Mesenchymal stem cell (in vitro differentiated cells and primary cell): ENCODE measurements around the gene RAB3D.

Source experiments
- DNase-seq: peaks from one replicate; pipeline ENCODE4 v3.0.0-alpha.2; 2013
- H2AFZ ChIP-seq: one replicate; pipeline ENCODE4 v1.6.1; 2013; ENCODE audit warnings: low read depth, mild to moderate bottlenecking, control low read depth, inconsistent platforms, low read length, moderate library complexity
- H2AK5ac ChIP-seq: 2 replicates; pipeline ENCODE4 v1.6.1; 2013; ENCODE audit warnings: low read length, moderate library complexity, mild to moderate bottlenecking, inconsistent platforms; ENCODE audit not compliant: severe bottlenecking
- H2BK120ac ChIP-seq: one replicate; pipeline ENCODE4 v1.6.1; 2013; ENCODE audit warnings: low read depth, mild to moderate bottlenecking, inconsistent platforms, low read length, moderate library complexity
- H2BK12ac ChIP-seq, 2 experiments: one replicate each; pipeline ENCODE4 v1.6.1; 2013; ENCODE audit warnings: inconsistent platforms in 2 of 2, low read length in 2 of 2, mild to moderate bottlenecking in 2 of 2, moderate library complexity in 2 of 2, control low read depth in 1 of 2
- H2BK15ac ChIP-seq: one replicate; pipeline ENCODE4 v1.6.1; 2013; ENCODE audit warnings: mild to moderate bottlenecking, low read depth, inconsistent platforms; ENCODE audit not compliant: poor library complexity, severe bottlenecking
- H2BK5ac ChIP-seq: 2 replicates; pipeline ENCODE4 v1.6.1; 2013; ENCODE audit warnings: low read depth, mild to moderate bottlenecking, low read length, control low read depth, inconsistent platforms; ENCODE audit not compliant: poor library complexity, severe bottlenecking
- H3K14ac ChIP-seq, 2 experiments: one replicate each; pipeline ENCODE4 v1.6.1; 2013; ENCODE audit warnings: inconsistent platforms in 2 of 2, low read length in 2 of 2, control low read depth in 1 of 2, mild to moderate bottlenecking in 1 of 2, moderate library complexity in 1 of 2
- H3K18ac ChIP-seq, 2 experiments: one replicate each; pipeline ENCODE4 v1.6.1; 2013; ENCODE audit warnings: inconsistent platforms in 2 of 2, low read length in 2 of 2, control low read depth in 1 of 2, low read depth in 1 of 2, mild to moderate bottlenecking in 1 of 2
- H3K23ac ChIP-seq, 2 experiments: one replicate each; pipeline ENCODE4 v1.6.1; 2013; ENCODE audit warnings: inconsistent platforms in 2 of 2, low read length in 2 of 2, mild to moderate bottlenecking in 2 of 2, moderate library complexity in 2 of 2, control low read depth in 1 of 2
- H3K27ac ChIP-seq: 2 replicates; pipeline ENCODE4 v1.5.1; 2013; ENCODE audit warnings: mild to moderate bottlenecking, moderate library complexity, low read length, control low read depth, inconsistent platforms; ENCODE audit not compliant: poor library complexity, severe bottlenecking
- H3K27me3 ChIP-seq, 2 experiments: 2 replicates each; pipeline versions ENCODE4 v1.6.1 to v1.7.0; 2013; ENCODE audit warnings: low read length in 2 of 2, mild to moderate bottlenecking in 2 of 2, moderate library complexity in 2 of 2, control low read depth in 1 of 2, inconsistent platforms in 1 of 2; ENCODE audit not compliant: control insufficient read depth in 1 of 2, insufficient read depth in 1 of 2
- H3K36me3 ChIP-seq, 2 experiments: 2 replicates each; pipeline versions ENCODE4 v1.6.1 to v1.7.0; 2013; ENCODE audit warnings: low read length in 2 of 2, control low read depth in 1 of 2, inconsistent platforms in 1 of 2, low read depth in 1 of 2, mild to moderate bottlenecking in 1 of 2; ENCODE audit not compliant: insufficient read depth in 2 of 2, control insufficient read depth in 1 of 2
- H3K4ac ChIP-seq, 2 experiments: one replicate each; pipeline ENCODE4 v1.6.1; 2013; ENCODE audit warnings: inconsistent platforms in 2 of 2, low read length in 2 of 2, mild to moderate bottlenecking in 2 of 2, moderate library complexity in 2 of 2, control low read depth in 1 of 2, low read depth in 1 of 2
- H3K4me1 ChIP-seq: 2 replicates; pipeline ENCODE4 v1.6.1; 2013; ENCODE audit warnings: low read depth, low read length, control low read depth; ENCODE audit not compliant: control insufficient read depth, insufficient read depth
- H3K4me2 ChIP-seq: 2 replicates; pipeline ENCODE4 v1.6.1; 2013; ENCODE audit warnings: low read length, mild to moderate bottlenecking, inconsistent platforms; ENCODE audit not compliant: poor library complexity, severe bottlenecking
- H3K4me3 ChIP-seq, 2 experiments: 2 replicates each; pipeline versions ENCODE4 v1.5.1 to v1.7.0; 2013; ENCODE audit warnings: low read length in 2 of 2, mild to moderate bottlenecking in 2 of 2, control low read depth in 1 of 2, low read depth in 1 of 2; ENCODE audit not compliant: insufficient read depth in 1 of 2
- H3K79me1 ChIP-seq: replicated peaks from 2 replicates; pipeline ENCODE4 v1.6.1; 2013; ENCODE audit warnings: mild to moderate bottlenecking, control low read depth, low read length, inconsistent platforms; ENCODE audit not compliant: poor library complexity, severe bottlenecking
- H3K9ac ChIP-seq: 2 replicates; pipeline ENCODE4 v1.7.0; 2013; ENCODE audit warnings: mild to moderate bottlenecking, low read length, moderate library complexity
- H3K9me3 ChIP-seq: 2 replicates; pipeline ENCODE4 v1.7.0; 2013; ENCODE audit warnings: mild to moderate bottlenecking, low read length; ENCODE audit not compliant: control insufficient read depth
- H4K8ac ChIP-seq: one replicate; pipeline ENCODE4 v1.6.1; 2013; ENCODE audit warnings: inconsistent platforms, mild to moderate bottlenecking, low read length, moderate library complexity
- H4K91ac ChIP-seq: one replicate; pipeline ENCODE4 v1.6.1; 2013; ENCODE audit warnings: mild to moderate bottlenecking, low read length, inconsistent platforms
- WGBS: methylation state at CpG from one replicate; pipeline ENCODE4 v1.1.7; 2013; ENCODE audit warnings: mixed read lengths; 5-methylcytosine and 5-hydroxymethylcytosine counted together

Gene RAB3D

GRCh38 chr19:11361037-11361770, 21.7 kb upstream of the RAB3D start:
- Histone ChIP-seq H2AFZ (no peak overlapping the region), H3K4me2 (no peak overlapping the region), H2AK5ac (no peak overlapping the region), H3K14ac (no peak overlapping the region), H4K8ac (no peak overlapping the region), H3K27me3 (peaks cover 0 to 24% of the 10 kb centered on the region in 2 experiments), H2BK12ac (no peak overlapping the region), H3K18ac (no peak overlapping the region), H3K23ac (no peak overlapping the region), H3K79me1 (peaks cover 6% of the 10 kb centered on the region), H2BK120ac (no peak overlapping the region), H3K9me3 (no peaks in the 10 kb centered on the region), H3K4ac (no peak overlapping the region), H3K36me3 (peaks cover 56 to 69% of the 10 kb centered on the region in 2 experiments), H3K9ac (no peak overlapping the region), H2BK5ac (no peak overlapping the region), H2BK15ac (no peak overlapping the region), H3K4me1 (peaks cover 14% of the 10 kb centered on the region), H4K91ac (no peak overlapping the region), H3K27ac (no peak overlapping the region), H3K4me3 (peak overlapping the region in 1 of 2 experiments; percentile 36)
- WGBS = 27% methylated on average over 43 of the region's 43 CpGs
- DNase-seq = no peak

- no peak overlapping the region for H3K27ac ChIP-seq
- WGBS = 92% methylated on average over 11 of the region's 11 CpGs
- H3K9ac ChIP-seq = no peak overlapping the region
- H2BK12ac ChIP-seq = no peak overlapping the region
- peaks cover 40 to 56% of the 10 kb centered on the region in 2 experiments for H3K36me3 ChIP-seq
- H3K4me2 ChIP-seq = no peak overlapping the region
- no peak overlapping the region for H3K23ac ChIP-seq
- H3K14ac ChIP-seq = no peak overlapping the region
- H2AK5ac ChIP-seq = no peak overlapping the region
- no peak overlapping the region for H2BK5ac ChIP-seq
- no peaks in the 10 kb centered on the region for H3K9me3 ChIP-seq
- peaks cover 6% of the 10 kb centered on the region for H3K79me1 ChIP-seq
- H3K4me1 ChIP-seq = peaks cover 21% of the 10 kb centered on the region
- H2AFZ ChIP-seq = no peak overlapping the region
- peaks cover 0 to 29% of the 10 kb centered on the region in 2 experiments for H3K27me3 ChIP-seq
- no peak overlapping the region for H2BK120ac ChIP-seq
- no peak overlapping the region for H4K91ac ChIP-seq
- no peak overlapping the region for H3K4me3 ChIP-seq
- no peak overlapping the region for H3K18ac ChIP-seq
- no peak for DNase-seq
- H3K4ac ChIP-seq = no peak overlapping the region
- H4K8ac ChIP-seq = no peak overlapping the region
- H2BK15ac ChIP-seq = no peak overlapping the region
These were observed 20.0 kb upstream of the RAB3D start for GRCh38 chr19:11359421-11359820.

GRCh38 chr19:11356676-11357550, 17.5 kb upstream of the RAB3D start:
- Histone ChIP-seq H2BK5ac (no peak overlapping the region), H2BK12ac (no peak overlapping the region), H3K4ac (no peak overlapping the region), H3K27ac (no peak overlapping the region), H2BK15ac (no peak overlapping the region), H3K9me3 (no peaks in the 10 kb centered on the region), H2AK5ac (no peak overlapping the region), H3K4me3 (peak overlapping the region in 1 of 2 experiments; percentile 98), H3K9ac (no peak overlapping the region), H2BK120ac (no peak overlapping the region), H2AFZ (no peak overlapping the region), H3K36me3 (peaks cover 23 to 36% of the 10 kb centered on the region in 2 experiments), H4K8ac (no peak overlapping the region), H3K4me2 (no peak overlapping the region), H3K79me1 (peaks cover 6% of the 10 kb centered on the region), H3K27me3 (peaks cover 0 to 27% of the 10 kb centered on the region in 2 experiments), H3K23ac (no peak overlapping the region), H4K91ac (no peak overlapping the region), H3K14ac (no peak overlapping the region), H3K18ac (no peak overlapping the region), H3K4me1 (peaks cover 20% of the 10 kb centered on the region)
- 91% methylated on average over 10 of the region's 11 CpGs for WGBS
- no peak for DNase-seq

- H2BK12ac ChIP-seq = peak overlapping the region; percentile 40 to 71
- no peak for DNase-seq
- peak overlapping the region; percentile 69 to 98 for H3K4me3 ChIP-seq
- H3K79me1 ChIP-seq = peaks cover 6% of the 10 kb centered on the region
- H2BK5ac ChIP-seq = no peak overlapping the region
- peak overlapping the region; percentile 87 to 90 for H3K18ac ChIP-seq
- peak overlapping the region in 1 of 2 experiments; percentile 13 for H3K4ac ChIP-seq
- 93% methylated on average over 6 of the region's 6 CpGs for whole genome bisulfite sequencing
- H3K27me3 ChIP-seq = peaks cover 0 to 19% of the 10 kb centered on the region in 2 experiments
- H2BK15ac ChIP-seq = no peak overlapping the region
- no peak overlapping the region for H2BK120ac ChIP-seq
- H3K4me2 ChIP-seq = peak overlapping the region; percentile 37
- H3K9ac ChIP-seq = peak overlapping the region; percentile 87
- peak overlapping the region; percentile 83 for H4K91ac ChIP-seq
- peaks cover 13% of the 10 kb centered on the region for H3K4me1 ChIP-seq
- H3K23ac ChIP-seq = no peak overlapping the region
- no peaks in the 10 kb centered on the region for H3K9me3 ChIP-seq
- H3K14ac ChIP-seq = peak overlapping the region in 1 of 2 experiments; percentile 75
- H4K8ac ChIP-seq = peak overlapping the region; percentile 72
- no peak overlapping the region for H3K27ac ChIP-seq
- H2AK5ac ChIP-seq = no peak overlapping the region
- no peak overlapping the region for H2AFZ ChIP-seq
- H3K36me3 ChIP-seq = peaks cover 14 to 28% of the 10 kb centered on the region in 2 experiments
These were observed 16.6 kb upstream of the RAB3D start for GRCh38 chr19:11356074-11356397.
